T-helper 1 cell (primary cell): ENCODE measurements around the gene ACAN.

Experiments used
- DNase-seq, 5 donors: peaks; one replicate each; pipeline ENCODE4 v3.0.0-alpha.2; 2012 to 2020

ACAN gene

GRCh38 chr15:88844749-88845386, 41.6 kb downstream of the ACAN start:
- DNase-seq, result peak in 1 of 5 donors; percentile 3

- DNase-seq, result no peak
These were observed 42.4 kb downstream of the ACAN start for GRCh38 chr15:88845616-88846015.

GRCh38 chr15:88847144-88847543, 43.9 kb downstream of the ACAN start:
- DNase-seq, result no peak

- no peak for DNase-seq
These were observed 45.0 kb downstream of the ACAN start for GRCh38 chr15:88848203-88848602.

- no peak for DNase-seq
These were observed 46.3 kb downstream of the ACAN start for GRCh38 chr15:88849376-88850072.

GRCh38 chr15:88852476-88852875, 49.2 kb downstream of the ACAN start:
- DNase-seq, result no peak

- DNase-seq, result no peak
These were observed 55.7 kb downstream of the ACAN start for GRCh38 chr15:88858934-88859333.

GRCh38 chr15:88859550-88859949, 56.3 kb downstream of the ACAN start:
- no peak for DNase-seq

- DNase-seq, result no peak
These were observed 57.0 kb downstream of the ACAN start for GRCh38 chr15:88860212-88860611.

GRCh38 chr15:88863412-88863811, 60.2 kb downstream of the ACAN start:
- no peak for DNase-seq

- no peak for DNase-seq
These were observed 61.7 kb downstream of the ACAN start for GRCh38 chr15:88864861-88865497.

GRCh38 chr15:88865498-88866099, 62.4 kb downstream of the ACAN start:
- no peak for DNase-seq

- DNase-seq, result no peak
These were observed 63.2 kb downstream of the ACAN start for GRCh38 chr15:88866295-88866881.

GRCh38 chr15:88871313-88871712, 68.1 kb downstream of the ACAN start:
- DNase-seq, result no peak

GRCh38 chr15:88872106-88872505, 68.9 kb downstream of the ACAN start:
- no peak for DNase-seq

- DNase-seq, result no peak
These were observed 69.5 kb downstream of the ACAN start for GRCh38 chr15:88872706-88873105.

- no peak for DNase-seq
These were observed 70.5 kb downstream of the ACAN start for GRCh38 chr15:88873786-88874185.

GRCh38 chr15:88874275-88874674, 71.0 kb downstream of the ACAN start:
- DNase-seq, result no peak

- no peak for DNase-seq
These were observed 71.4 kb downstream of the ACAN start for GRCh38 chr15:88874684-88875083.

GRCh38 chr15:88876573-88876972, 73.3 kb downstream of the ACAN start:
- no peak for DNase-seq

- DNase-seq, result no peak
These were observed 74.2 kb downstream of the ACAN start for GRCh38 chr15:88877415-88877814.

- no peak for DNase-seq
These were observed 74.7 kb downstream of the ACAN start for GRCh38 chr15:88877906-88878305.

GRCh38 chr15:88878720-88879184, 75.5 kb downstream of the ACAN start:
- DNase-seq, result peak in 1 of 5 donors; percentile 31
